ENCODE data around the gene HERPUD1.
"Not testable (repeated sequence)": the region's sequence is repeated elsewhere in the genome, so short reads cannot be mapped to it uniquely, and the experiment has no call there.

The HERPUD1 gene

DNA sequence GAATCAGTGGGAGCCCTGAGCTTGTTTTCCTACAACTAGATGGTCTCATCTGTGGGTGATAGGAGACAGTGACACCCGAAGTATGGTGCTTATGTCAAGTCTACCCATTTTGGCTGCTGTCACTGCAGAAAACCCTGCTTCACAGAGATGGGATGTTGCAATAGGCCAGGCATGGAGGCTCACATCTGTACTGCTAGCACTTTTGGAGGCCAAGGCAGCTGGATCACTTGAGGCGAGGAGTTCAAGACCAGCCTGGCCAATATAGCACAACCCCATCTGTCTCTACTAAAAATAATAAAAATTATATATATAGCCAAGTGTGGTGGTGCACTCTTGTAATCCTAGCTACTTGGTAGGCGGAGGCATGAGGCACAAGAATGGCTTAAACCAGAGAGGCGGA is 2.3 kb upstream of the HERPUD1 start:
- no peak overlapping the region for H3K4me3 ChIP-seq (ENCODE audit: low read depth, low read length)

DNA sequence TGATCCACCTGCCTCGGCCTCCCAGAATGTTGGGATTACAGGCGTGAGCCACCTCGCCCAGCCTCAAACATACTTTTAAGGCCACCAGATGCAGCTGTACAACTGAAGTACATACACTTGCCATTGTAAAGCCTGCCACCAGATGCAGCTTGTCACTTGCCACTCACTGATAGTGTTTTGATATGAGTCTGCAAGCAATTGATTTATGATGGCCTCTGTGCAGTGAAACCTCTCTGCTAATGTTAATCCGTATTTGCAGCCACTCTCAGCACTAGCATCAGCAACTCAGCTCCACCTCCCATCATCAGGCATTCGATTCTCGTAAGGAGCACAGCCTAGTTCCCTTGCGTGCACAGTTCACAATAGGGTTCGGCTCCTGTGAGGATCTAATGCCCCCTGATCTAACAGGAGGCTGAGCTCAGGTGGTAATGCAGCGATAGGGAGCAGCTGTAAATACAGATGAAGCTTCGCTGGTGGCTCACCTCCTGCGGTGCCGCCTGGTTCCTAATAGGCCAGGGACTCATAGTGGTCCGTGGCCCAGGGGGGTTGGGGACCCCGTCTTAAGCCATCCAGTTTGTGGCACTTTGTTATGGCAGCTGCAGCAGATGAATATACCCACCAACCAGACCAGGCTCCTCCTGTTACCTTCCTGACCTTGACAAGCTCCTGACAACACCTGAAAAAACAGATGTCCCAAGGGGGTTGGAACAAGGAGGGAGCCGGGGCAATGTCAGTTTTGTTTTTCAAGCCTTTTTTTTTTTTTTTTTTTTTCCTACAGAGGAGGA is 1.3 kb upstream of the HERPUD1 start:
- TF ChIP-seq, protein P1, sequence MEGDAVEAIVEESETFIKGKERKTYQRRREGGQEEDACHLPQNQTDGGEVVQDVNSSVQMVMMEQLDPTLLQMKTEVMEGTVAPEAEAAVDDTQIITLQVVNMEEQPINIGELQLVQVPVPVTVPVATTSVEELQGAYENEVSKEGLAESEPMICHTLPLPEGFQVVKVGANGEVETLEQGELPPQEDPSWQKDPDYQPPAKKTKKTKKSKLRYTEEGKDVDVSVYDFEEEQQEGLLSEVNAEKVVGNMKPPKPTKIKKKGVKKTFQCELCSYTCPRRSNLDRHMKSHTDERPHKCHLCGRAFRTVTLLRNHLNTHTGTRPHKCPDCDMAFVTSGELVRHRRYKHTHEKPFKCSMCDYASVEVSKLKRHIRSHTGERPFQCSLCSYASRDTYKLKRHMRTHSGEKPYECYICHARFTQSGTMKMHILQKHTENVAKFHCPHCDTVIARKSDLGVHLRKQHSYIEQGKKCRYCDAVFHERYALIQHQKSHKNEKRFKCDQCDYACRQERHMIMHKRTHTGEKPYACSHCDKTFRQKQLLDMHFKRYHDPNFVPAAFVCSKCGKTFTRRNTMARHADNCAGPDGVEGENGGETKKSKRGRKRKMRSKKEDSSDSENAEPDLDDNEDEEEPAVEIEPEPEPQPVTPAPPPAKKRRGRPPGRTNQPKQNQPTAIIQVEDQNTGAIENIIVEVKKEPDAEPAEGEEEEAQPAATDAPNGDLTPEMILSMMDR (IDR thresholded peaks at IDR 0.05; ENCODE audit: control insufficient read depth, extremely low read depth, insufficient read depth), result no peak
- H3K4me3 ChIP-seq (ENCODE audit: low read depth, low read length), result no peak overlapping the region
- DNase-seq (ENCODE audit: low read depth), result no peak

More for the DNA sequence above, 2.3 kb upstream of the HERPUD1 start:
- DNase-seq (ENCODE audit: low read depth), result no peak
- TF ChIP-seq, protein P1 (IDR thresholded peaks at IDR 0.05; ENCODE audit: control insufficient read depth, extremely low read depth, insufficient read depth), result no peak

DNA sequence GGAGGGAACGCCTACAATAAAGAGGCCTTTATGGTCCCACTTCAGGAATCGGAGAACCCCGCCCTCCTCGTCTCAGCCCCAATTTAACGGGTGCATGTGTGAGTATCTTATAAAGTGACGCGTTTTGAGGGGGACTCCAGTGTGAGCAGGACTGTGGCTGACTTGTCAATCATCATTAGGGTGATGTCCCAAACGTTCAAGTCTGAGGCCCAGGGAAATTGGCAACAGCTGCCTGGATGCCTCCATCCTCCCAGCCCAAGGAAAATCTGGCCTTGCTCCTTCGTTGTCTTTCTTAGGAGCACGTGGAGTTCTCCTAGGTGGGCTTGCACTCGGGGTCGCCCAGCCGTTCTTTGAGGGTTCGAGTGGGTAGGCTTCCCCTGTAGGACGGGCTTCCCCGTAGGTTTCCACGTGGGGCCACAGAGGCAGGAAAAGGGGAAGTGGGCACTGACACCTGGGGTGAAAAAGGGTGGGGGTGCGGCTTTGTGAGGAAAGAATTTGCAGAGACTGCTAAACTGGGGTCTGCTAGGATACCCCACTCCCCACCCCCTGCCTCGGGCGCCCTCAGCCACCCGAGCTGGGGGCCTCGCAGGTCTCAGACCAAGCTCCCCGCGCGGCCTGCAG is 561 bp upstream of the HERPUD1 start:
- no peak for DNase-seq (ENCODE audit: low read depth)
- TF ChIP-seq, protein P1 (IDR thresholded peaks at IDR 0.05; ENCODE audit: control insufficient read depth, extremely low read depth, insufficient read depth), result no peak
- H3K4me3 ChIP-seq (ENCODE audit: low read depth, low read length), result peak overlapping the region; percentile 96

DNA sequence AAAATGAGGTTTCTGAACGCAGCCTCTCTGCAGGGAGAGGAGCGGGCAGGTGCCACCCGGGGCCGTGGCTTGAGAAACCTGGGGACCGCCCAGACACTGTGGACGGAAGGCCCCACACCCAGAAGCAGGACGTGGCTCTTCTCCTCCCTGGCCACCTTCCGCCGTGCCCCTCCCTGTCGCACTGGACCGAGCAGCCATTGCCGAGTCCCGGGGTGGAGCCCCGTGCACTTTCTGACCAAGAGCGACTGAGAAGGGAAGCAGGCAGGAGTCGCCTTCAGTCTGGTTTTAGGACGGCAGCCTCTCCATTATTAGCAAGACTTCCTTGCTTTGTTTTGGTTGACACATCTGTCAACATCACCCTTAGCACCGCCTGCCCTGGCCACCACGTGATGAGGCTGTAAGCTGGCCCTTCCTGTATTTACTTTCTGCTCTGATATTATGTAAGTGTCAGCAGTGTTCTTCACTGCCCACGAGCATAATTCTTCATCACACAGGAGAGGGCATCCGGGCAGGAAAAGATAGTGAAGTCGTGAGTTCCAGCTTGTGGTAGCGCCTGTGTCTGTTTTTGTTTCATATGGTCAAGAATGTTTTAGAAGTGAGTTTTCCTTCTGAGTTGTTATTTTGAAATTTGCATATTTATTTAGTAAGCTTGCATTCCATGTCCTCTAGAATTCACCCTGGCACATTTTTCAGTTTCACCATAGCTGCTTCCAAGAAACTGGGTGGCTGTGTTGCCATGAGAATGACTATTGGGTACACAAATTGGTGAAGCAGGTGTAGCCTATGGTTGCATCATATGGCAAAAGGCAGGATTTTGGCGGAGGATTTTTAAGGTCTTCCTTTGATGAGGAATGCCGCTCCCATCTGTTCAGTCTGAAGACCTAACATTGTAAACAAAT is 1.0 kb downstream of the HERPUD1 start:
- peak; percentile 80 for DNase-seq (ENCODE audit: low read depth)
- TF ChIP-seq, protein P1 (IDR thresholded peaks at IDR 0.05; ENCODE audit: control insufficient read depth, extremely low read depth, insufficient read depth), result no peak

DNA sequence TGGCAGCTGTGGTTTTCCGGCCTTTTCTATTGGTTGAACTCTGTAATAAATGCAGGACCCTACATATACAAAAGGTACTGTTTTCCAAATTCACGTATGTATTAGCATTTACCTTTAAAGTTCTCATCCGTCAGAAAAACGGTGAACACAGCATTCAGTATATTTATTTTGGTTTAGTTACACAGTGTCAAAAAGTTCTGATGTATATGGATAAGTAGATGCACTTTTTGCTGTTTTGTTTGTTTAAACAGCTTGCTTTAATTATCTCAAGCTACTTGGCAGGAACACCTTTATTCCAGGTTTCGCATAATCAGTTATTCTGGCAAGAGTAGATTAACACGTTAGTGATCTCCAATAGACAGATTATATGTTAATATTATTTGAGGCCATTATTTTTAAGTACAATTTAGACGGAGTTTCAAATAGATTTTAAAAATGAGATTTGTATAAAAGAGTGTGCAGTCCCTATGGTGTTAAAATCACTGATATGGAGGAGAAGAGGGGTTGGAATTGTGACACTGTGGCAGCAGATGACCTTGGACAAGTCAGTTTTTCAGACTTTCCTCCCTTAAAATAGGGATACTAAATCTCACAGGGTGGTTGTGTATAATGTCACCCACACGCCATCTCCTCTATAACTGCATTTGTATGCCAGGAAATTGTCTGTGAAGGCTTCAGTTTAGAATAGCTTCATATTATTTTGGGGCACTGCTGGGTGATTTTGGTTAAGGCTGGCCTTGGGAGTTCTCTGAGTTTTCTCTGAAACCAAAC is 2.1 kb downstream of the HERPUD1 start:
- DNase-seq (ENCODE audit: low read depth), result no peak
- peak overlapping the region; percentile 96 for H3K4me3 ChIP-seq (ENCODE audit: low read depth, low read length)
- TF ChIP-seq, protein P1 (IDR thresholded peaks at IDR 0.05; ENCODE audit: control insufficient read depth, extremely low read depth, insufficient read depth), result no peak

More for the DNA sequence above, 1.0 kb downstream of the HERPUD1 start:
- H3K4me3 ChIP-seq (ENCODE audit: low read depth, low read length), result peak overlapping the region; percentile 96

DNA sequence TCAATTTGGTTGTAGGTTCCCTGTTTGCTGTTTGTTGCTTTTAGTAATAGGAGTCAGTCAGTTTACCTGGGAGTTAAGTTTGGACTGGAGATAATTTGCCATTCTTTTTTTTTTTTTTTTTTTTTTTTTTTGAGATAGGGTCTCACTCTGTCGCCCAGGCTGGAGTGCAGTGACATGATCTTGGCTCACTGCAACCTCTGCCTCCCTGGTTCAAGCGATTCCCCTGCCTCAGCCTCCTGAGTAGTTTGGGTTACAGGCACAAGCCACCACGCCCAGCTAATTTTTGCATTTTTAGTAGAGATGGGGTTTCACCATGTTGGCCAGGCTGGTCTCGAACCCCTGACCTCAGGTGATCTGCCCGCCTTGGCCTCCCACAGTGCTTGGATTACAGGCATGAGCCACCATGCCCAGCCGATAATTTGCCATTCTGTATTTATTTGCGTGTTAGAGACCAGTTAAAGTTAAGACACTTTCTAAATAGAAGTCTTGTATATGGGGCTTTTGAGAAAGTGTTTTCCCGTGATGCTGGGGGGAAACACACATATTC is 2.7 kb downstream of the HERPUD1 start:
- DNase-seq (ENCODE audit: low read depth), result not testable (repeated sequence)
- peak overlapping the region; percentile 96 for H3K4me3 ChIP-seq (ENCODE audit: low read depth, low read length)

Data from LNCaP clone FGC (cell line).